Measurements from ENCODE around the gene AZIN2. TPM values are rescaled to one million over a fixed set of nuclear protein-coding genes. Genes with fewer than 3 reads are reported as not detected.
A peak's percentile ranks its signal among the peaks of the same experiment; 100 is the strongest.

Gene AZIN2
- total RNA-seq, 4 donors from 2014 or later, result 11.6 to 93.3 (median 42.0) TPM

GRCh38 chr1:33143176-33143575 is 62.2 kb downstream of the AZIN2 start:
- intact Hi-C loops (cut with DNase I; ENCODE audit: low total_unique reads) (no loop called here), in situ Hi-C loops (cut with MboI; ENCODE audit: low pct_ligation_motif_present in 1 of 4, low pct_unique_long_range_greater_than_20kb in 1 of 4, low sequenced_read_pairs in 3 of 4) (no loop called here)
- Histone ChIP-seq H3K9me3 (no peaks in the 10 kb centered on the region), H3K4me1 (peaks cover 0 to 12% (median 4%) of the 10 kb centered on the region in 4 donors), H3K4me3 (no peak overlapping the region), H3K27ac (peak overlapping the region in 2 of 4 donors; percentile 14 to 37), H3K36me3 (no peaks in the 10 kb centered on the region), H3K27me3 (no peaks in the 10 kb centered on the region)
- DNase-seq, result no peak
- TF ChIP-seq EP300 (IDR thresholded peaks at IDR 0.05; ENCODE audit: low read depth) (no peak), POLR2AphosphoS5 (IDR thresholded peaks at IDR 0.05) (no peak), POLR2A (IDR thresholded peaks at IDR 0.05) (no peak)
- TF ChIP-seq, protein P1, sequence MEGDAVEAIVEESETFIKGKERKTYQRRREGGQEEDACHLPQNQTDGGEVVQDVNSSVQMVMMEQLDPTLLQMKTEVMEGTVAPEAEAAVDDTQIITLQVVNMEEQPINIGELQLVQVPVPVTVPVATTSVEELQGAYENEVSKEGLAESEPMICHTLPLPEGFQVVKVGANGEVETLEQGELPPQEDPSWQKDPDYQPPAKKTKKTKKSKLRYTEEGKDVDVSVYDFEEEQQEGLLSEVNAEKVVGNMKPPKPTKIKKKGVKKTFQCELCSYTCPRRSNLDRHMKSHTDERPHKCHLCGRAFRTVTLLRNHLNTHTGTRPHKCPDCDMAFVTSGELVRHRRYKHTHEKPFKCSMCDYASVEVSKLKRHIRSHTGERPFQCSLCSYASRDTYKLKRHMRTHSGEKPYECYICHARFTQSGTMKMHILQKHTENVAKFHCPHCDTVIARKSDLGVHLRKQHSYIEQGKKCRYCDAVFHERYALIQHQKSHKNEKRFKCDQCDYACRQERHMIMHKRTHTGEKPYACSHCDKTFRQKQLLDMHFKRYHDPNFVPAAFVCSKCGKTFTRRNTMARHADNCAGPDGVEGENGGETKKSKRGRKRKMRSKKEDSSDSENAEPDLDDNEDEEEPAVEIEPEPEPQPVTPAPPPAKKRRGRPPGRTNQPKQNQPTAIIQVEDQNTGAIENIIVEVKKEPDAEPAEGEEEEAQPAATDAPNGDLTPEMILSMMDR (IDR thresholded peaks at IDR 0.05), result no peak
- 76% methylated on average over 4 of the region's 4 CpGs; no CpG with 5 or more reads in 1 of the 2 donors for WGBS, 2 donors (ENCODE audit: low coverage in 1 of 2)

- intact Hi-C loops (cut with DNase I; ENCODE audit: low total_unique reads), result no loop called here
- no peak overlapping the region for H3K4me3 ChIP-seq
- in situ Hi-C loops (cut with MboI; ENCODE audit: low pct_ligation_motif_present in 1 of 4, low pct_unique_long_range_greater_than_20kb in 1 of 4, low sequenced_read_pairs in 3 of 4), result no loop called here
- H3K9me3 ChIP-seq, result no peaks in the 10 kb centered on the region
- H3K4me1 ChIP-seq, result peaks cover 0 to 12% (median 4%) of the 10 kb centered on the region in 4 donors
- DNase-seq, result no peak
- no peaks in the 10 kb centered on the region for H3K36me3 ChIP-seq
- no peaks in the 10 kb centered on the region for H3K27me3 ChIP-seq
- TF ChIP-seq POLR2A (IDR thresholded peaks at IDR 0.05), result no peak
- TF ChIP-seq, protein P1 (IDR thresholded peaks at IDR 0.05), result no peak
- peak overlapping the region in 2 of 4 donors; percentile 14 to 37 for H3K27ac ChIP-seq
- 65 to 80% methylated on average over 1 to 2 of the region's 2 CpGs for WGBS, 2 donors (ENCODE audit: low coverage in 1 of 2)
Measured at GRCh38 chr1:33143698-33144097, 62.7 kb downstream of the AZIN2 start.

DNA sequence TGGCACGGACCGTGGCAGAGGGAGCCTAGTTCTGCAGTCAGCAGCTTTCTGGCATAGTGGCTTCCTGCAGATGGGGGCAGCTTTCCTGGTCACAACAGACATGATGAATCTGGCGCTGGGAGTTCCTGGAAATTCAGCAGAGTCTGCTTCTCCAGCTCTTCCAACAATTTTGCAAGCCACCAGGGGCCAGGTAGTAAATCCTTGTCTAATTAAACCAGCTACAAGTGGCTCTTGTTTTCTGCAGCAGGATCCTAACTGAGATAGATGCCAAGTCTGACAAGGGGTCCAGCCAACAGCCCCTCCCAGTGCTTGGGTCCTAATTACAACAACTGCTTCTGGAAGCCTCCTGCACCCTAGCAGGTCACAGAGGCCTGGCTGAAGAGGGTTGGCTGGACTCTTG is 65.0 kb downstream of the AZIN2 start:
- H3K4me3 ChIP-seq, result no peak overlapping the region
- H3K27me3 ChIP-seq, result no peaks in the 10 kb centered on the region
- 79 to 81% methylated on average over 2 to 3 of the region's 3 CpGs for WGBS, 2 donors (ENCODE audit: low coverage in 1 of 2)
- peaks cover 0 to 12% (median 4%) of the 10 kb centered on the region in 4 donors for H3K4me1 ChIP-seq
- TF ChIP-seq POLR2AphosphoS5 (IDR thresholded peaks at IDR 0.05) (no peak), EP300 (IDR thresholded peaks at IDR 0.05; ENCODE audit: low read depth) (no peak), POLR2A (IDR thresholded peaks at IDR 0.05) (no peak)
- TF ChIP-seq, protein P1 (IDR thresholded peaks at IDR 0.05), result no peak
- H3K27ac ChIP-seq, result no peak overlapping the region
- no peaks in the 10 kb centered on the region for H3K36me3 ChIP-seq
- no peak for DNase-seq
- intact Hi-C loops (cut with DNase I; ENCODE audit: low total_unique reads) (no loop called here), in situ Hi-C loops (cut with MboI; ENCODE audit: low pct_ligation_motif_present in 1 of 4, low pct_unique_long_range_greater_than_20kb in 1 of 4, low sequenced_read_pairs in 3 of 4) (no loop called here)
- no peaks in the 10 kb centered on the region for H3K9me3 ChIP-seq

- 97% methylated on average over 30 of the region's 30 CpGs; no CpG with 5 or more reads in 1 of the 2 donors for WGBS, 2 donors (ENCODE audit: low coverage in 1 of 2)
- Histone ChIP-seq H3K4me3 (no peak overlapping the region), H3K27ac (no peak overlapping the region), H3K36me3 (no peaks in the 10 kb centered on the region), H3K27me3 (no peaks in the 10 kb centered on the region), H3K4me1 (peaks cover 0 to 11% (median 4%) of the 10 kb centered on the region in 4 donors), H3K9me3 (no peaks in the 10 kb centered on the region)
- TF ChIP-seq EP300 (IDR thresholded peaks at IDR 0.05; ENCODE audit: low read depth) (no peak), POLR2AphosphoS5 (IDR thresholded peaks at IDR 0.05) (no peak), POLR2A (IDR thresholded peaks at IDR 0.05) (no peak)
- TF ChIP-seq, protein P1 (IDR thresholded peaks at IDR 0.05), result no peak
- in situ Hi-C loops (cut with MboI; ENCODE audit: low pct_ligation_motif_present in 1 of 4, low pct_unique_long_range_greater_than_20kb in 1 of 4, low sequenced_read_pairs in 3 of 4) (no loop called here), intact Hi-C loops (cut with DNase I; ENCODE audit: low total_unique reads) (no loop called here)
- DNase-seq, result no peak
Measured at GRCh38 chr1:33147275-33147996, 66.5 kb downstream of the AZIN2 start.
